NT2/D1 (cell line): ENCODE measurements around the gene SERPIND1.

ENCODE experiments used
- YY1 ChIP-seq: IDR thresholded peaks from 2 replicates; pipeline ENCODE4 v1.6.1; 2011; ENCODE audit not compliant: insufficient read length, insufficient read depth
- ZNF274 ChIP-seq: IDR thresholded peaks from 2 replicates; pipeline ENCODE4 v1.6.1; 2011; ENCODE audit warnings: mild to moderate bottlenecking, low read depth, low read length

DNA sequence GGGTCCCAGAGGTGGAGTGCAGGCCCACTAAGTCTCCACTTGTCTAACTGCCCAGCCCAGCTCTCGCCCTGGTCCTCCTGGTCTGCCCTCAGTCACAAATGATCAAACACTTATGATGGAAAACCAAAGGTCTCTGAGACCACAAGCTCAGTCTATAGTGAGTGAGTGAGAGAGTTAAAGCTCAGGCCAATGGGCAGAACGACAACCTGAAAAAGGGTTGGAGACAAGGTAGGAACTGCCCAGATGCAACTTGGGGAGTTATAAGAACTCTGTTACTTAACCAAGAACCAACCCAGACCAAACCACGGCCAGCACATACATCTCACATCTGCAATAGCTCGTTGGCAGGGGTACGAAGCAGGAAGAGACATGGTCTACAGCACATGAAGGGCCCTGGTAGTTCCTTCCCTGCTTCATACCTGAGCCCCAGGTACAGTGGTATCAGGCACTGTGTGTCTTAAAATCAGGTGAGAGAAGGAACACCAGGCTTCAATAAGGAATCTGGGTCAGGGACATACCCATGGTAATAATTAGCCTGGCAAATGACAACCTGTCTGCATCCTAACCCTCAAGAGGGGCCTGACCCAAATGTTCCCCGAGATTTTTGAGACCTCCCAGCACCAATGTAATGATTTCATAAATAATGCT, 35.7 kb downstream of the SERPIND1 start:
- TF ChIP-seq ZNF274 (no peak), YY1 (no peak)
